ENCODE results near the gene PPARGC1A.

PPARGC1A gene

DNA sequence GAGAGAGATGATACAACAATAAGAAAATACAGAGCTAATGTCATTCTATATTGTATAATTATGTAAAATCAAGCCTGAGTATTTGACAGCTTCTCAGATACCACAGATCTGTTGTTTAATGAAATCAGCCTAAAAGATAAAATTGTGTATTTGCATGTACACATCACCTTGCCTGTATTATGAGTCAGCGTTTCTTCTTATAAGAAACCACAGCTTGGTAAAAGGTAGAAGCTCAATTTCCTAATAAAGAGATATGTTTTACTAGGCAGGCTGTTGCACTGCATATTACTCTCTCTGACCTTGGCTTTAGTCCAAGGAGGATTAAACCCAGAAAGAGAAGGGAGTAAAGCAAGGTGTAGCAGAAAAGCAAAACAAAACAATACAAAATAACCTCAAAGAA, 121.3 kb downstream of the PPARGC1A start:
- DNase-seq: no peak

DNA sequence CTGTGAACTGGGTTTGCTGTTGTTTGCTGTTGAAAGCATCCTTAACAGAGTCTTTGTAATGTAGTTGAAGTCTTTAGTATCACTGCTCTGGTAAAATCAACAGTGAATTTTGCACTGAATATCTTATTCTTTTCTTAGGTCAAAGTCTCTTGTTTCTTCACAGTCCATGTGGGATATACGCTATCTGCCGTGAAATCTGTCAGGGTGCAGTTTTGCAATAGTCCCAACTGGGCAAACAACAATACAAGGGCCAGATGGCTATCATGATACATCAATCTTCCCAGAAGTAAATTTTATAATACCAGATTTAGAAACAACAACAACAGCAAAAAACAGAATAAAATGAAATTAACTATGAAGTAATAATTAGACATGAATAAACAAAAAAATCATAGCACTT, 123.5 kb downstream of the PPARGC1A start:
- no peak for DNase-seq

DNA sequence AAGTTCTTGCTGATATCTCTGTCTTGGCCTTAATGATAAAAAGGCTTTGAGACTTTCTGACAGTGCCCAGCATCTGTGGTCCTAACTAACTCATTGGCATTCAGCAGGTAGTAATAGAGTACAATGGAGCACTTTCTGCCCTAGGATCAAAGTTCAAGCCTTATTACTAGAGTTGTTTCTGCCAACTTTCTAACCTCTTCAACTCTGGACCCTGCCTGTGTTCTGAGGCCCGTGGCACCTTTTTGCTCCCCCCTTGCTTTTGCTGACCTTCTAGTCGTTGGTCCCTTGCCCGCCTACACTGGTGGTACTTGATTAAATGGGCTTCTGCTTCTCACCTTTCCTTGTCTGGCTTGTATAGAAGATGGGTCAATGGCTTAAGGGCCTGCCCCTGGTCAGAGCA, 126.3 kb downstream of the PPARGC1A start:
- no peak for DNase-seq

DNA sequence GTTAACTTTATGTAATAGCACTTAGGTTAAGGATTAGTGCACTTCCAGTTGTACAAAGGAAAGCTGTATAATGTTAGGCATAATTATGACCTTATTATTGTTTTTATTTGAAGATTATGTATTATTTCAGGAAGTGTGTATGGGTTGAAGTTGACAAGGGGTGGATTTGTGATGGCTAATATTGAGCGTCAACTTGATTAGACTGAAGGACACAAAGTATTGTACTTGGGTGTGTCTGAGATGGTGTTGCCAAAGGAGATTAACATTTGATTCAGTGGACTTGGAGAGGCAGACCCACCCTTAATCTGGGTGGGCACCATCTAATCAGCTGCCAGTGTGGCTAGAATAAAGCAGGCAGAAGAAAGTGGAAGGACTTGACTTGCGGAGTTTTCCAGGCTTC, 127.3 kb downstream of the PPARGC1A start:
- no peak for DNase-seq

DNA sequence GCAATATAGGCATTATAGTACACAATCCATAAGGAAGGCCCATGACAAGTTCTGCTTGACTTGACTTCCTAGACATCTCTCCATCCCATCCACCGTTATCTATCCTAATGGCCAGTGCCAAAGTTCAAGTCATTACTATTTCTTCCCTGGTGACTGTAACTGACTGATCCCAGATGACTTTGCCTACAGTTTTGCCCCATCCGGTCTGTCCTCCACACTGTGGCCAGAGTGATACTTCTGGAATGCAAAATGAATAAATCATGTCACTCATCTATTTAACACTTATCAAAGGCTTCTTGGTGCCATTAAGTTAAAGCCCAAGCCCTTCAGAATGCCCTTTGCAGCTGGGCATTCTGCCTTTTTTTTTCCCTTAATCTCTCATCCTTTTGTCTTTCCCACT, 130.8 kb downstream of the PPARGC1A start:
- DNase-seq: no peak

DNA sequence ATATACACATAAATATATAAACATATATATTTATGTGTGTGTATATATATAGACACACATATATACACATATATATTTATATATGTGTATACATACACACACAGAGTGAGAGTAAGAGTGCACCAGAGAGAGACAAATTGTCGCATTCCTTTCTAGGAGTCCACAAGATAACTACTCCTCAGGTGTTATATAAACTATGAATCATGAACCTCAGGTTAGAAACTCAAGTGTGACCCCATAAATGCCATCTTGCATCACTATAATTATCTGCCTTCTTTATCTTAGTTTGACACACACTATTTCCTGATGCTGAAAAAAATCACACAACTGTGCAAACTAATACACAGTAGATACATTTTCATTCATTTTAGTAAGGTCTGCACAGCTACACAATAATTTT, 135.2 kb downstream of the PPARGC1A start:
- no peak for DNase-seq

DNA sequence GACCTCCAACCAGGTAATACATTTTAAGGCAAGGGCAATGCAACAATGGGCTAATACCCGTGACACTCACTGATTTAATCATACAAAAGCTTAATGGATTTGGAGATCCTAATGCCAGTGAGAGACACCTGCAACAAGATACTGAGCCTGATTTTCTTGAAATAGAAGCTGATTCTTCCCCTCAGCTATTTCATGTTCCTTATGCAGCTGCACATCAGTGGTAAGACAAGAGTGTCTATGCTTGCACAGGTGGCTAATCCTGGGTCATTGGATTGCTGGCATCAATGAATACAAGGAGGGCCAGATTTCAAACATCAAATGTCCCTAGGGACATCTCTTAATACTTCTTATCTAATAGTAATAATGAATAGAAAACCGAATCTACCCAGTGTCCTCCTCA, 139.7 kb downstream of the PPARGC1A start:
- no peak for DNase-seq

DNA sequence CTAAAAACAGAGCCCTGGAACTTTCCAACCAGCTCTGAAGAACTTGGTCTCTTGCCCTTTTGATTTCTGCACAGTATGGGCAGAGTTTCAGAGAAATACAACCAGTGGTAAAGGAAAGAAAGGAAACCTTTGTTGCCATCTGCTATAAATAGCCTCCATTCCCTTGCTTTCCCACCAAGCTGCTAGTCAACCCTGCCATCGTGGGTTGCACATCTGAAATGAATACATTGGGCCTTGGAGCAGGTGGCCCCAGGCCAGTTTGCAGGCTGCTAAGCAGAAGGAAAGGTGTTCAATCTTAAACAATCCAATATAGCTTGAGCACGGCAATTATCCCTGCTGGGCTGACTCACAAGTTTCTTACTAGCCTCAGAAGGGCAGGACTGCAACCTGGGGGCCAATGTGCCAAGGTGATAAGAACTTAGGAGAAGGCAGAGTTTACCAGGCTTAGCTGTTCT, 142.5 kb downstream of the PPARGC1A start:
- DNase-seq: no peak

DNA sequence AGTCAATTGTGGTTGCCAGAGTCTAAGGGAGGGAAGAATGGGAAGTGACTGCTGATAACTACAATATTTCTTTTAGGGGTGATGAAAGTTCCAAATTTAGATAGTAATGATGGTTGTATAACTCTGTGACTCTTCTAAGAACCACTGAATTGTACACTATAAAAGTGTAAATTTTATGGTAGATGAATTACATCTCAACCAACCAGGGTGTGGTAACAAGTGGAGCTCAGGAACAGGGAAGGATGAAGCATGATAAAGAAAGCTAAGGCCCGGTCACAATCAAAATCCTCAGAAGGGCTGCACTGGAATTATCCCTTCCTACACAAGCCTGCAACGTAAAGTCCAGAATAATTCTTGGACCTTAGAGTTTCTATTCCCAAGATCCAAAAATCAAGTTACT, 143.2 kb downstream of the PPARGC1A start:
- DNase-seq: no peak

DNA sequence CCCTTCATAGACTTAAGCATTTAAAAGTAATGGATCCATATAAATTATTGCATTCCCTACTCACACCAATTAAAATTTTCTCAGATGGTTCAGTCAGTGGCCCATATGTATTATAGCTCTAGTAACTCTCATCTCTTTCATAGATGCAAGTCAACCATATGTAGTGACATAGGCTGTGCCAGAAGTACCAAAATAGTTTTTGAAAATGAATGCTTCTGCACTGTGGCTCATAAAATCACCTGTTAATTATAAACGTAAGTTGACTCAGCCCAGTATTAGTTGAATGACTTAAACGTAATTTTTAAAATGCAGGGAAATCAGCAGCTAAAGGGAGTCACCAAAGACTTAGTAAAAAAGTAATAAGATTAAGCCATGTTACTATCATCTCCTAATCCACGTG, 143.8 kb downstream of the PPARGC1A start:
- no peak for DNase-seq

DNA sequence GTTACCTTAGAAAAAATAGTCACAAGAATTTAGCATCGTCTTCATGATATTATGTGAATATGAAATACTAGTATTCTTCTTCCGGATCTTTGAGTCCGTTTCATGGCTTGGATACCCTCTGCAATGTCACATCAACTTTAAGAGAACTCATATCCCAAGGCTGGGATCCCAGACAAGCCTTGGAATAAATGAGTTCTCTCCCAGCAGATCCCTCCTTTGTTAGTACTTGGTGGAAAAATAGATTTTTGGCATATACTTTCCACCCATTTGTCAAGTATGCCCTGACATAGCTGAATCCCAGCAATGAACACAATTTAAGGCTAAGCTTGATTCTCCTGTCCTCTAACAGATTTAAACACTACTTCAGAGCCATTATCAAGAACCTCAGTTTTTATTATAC, 144.5 kb downstream of the PPARGC1A start:
- DNase-seq: no peak

Data from activated CD4-positive, CD25-positive, alpha-beta regulatory T cell (primary cell).